IgD-negative memory B cell (primary cell): ENCODE data around the gene TNK1. TPM values are rescaled to one million over a fixed set of nuclear protein-coding genes. Genes with fewer than 3 reads are reported as not detected.

Experiments
- H3K27ac Mint-ChIP-seq, 3 donors: one replicate each; pipeline ENCODE4 v1.8.0; 2020 to 2022; ENCODE audit warnings: mild to moderate bottlenecking in 3 of 3, mixed read lengths in 3 of 3, moderate library complexity in 1 of 3
- H3K27me3 Mint-ChIP-seq: one replicate; pipeline ENCODE4 v1.8.0; 2021; ENCODE audit warnings: mixed read lengths
- H3K36me3 Mint-ChIP-seq: one replicate; pipeline ENCODE4 v1.8.0; 2020; ENCODE audit warnings: mild to moderate bottlenecking, mixed read lengths
- H3K4me1 Mint-ChIP-seq, 3 donors: one replicate each; pipeline ENCODE4 v1.8.0; 2020 to 2022; ENCODE audit warnings: mixed read lengths in 3 of 3, mild to moderate bottlenecking in 1 of 3
- H3K4me3 Mint-ChIP-seq, 4 donors: one replicate each; pipeline ENCODE4 v1.8.0; 2020 to 2022; ENCODE audit warnings: mild to moderate bottlenecking in 4 of 4, mixed read lengths in 4 of 4, moderate library complexity in 3 of 4
- H3K9me3 Mint-ChIP-seq, 3 donors: one replicate each; pipeline ENCODE4 v1.8.0; 2020 to 2021; ENCODE audit warnings: mixed read lengths in 3 of 3, mild to moderate bottlenecking in 1 of 3
- polyA plus RNA-seq: library from polyadenylated mRNA; unstranded; fragments of 300-500 nt; fragmentation: Illumina TruSeq; gene quantifications from one replicate; pipeline ENCODE4 v1.2.3, GENCODE V29; 2021

The TNK1 gene
- polyA plus RNA-seq, 1 donor from 2014 or later = 4.4 TPM

DNA sequence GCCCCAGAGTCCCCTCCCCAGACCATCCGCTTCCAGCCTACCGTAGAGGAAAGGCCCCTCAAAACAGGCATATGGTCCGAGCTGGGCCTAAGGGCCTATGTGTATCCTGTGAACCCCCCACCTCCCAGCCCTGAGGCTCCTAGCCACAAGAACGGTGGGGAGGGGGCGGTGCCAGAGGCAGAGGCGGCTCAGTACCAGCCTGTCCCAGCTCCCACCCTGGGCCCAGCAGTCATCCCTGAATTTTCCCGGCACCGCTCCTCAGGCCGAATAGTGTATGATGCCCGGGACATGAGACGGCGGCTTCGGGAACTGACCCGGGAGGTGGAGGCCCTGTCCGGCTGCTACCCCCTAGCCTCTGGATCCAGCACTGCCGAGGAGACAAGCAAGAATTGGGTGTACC is 40.3 kb downstream of the TNK1 start:
- Mint-ChIP-seq H3K27ac (no peak overlapping the region), H3K4me3 (no peak overlapping the region), H3K4me1 (no peaks in the 10 kb centered on the region), H3K36me3 (no peaks in the 10 kb centered on the region), H3K9me3 (no peaks in the 10 kb centered on the region), H3K27me3 (peaks cover 9% of the 10 kb centered on the region)

DNA sequence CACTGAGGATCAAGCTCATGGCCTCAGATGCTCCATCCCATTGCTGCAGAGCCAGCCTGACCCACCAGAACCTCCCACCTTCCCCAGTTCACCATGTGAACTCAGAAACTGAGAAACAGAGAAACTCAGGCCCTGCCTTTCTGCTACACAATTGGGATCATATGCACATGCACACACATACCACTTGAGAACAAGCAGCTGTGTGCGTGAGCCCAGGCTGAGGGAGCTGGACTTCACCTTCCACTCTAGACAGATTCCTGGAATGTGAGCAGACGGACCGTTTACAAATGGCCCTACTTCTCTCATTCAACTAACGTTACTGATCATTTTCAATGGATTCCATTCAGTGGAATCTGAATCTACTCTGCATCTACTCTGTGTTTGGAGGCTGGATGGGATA is 42.8 kb downstream of the TNK1 start:
- H3K27ac Mint-ChIP-seq = no peak overlapping the region
- no peaks in the 10 kb centered on the region for H3K4me1 Mint-ChIP-seq
- H3K9me3 Mint-ChIP-seq = no peaks in the 10 kb centered on the region
- H3K36me3 Mint-ChIP-seq = no peaks in the 10 kb centered on the region
- peaks cover 10% of the 10 kb centered on the region for H3K27me3 Mint-ChIP-seq
- no peak overlapping the region for H3K4me3 Mint-ChIP-seq

DNA sequence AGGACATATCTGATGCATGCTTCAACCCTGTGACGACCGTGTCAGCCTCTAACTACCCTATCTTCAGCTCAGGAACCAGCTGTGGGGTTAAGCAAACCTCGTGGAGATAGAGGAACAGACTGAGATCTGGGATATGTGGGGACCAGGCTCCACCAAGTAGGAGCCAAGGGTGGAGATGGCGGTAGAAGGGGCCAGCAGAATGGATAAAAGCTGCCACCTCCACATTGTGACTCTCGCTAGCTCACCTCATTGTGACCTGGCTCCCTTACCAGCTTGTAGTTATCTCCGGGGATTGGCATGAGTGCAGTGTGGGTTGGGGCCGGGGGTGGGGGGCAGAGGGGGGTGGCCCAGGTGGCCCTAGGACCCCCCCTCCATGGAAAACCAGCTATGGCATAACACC is 44.4 kb downstream of the TNK1 start, which contains the start of gene SPEM2:
TSS of gene SPEM2 (plus strand) at position 301 of the 400 bp plus-strand sequence. CDS start at position 374, 73 bp downstream.
- no peaks in the 10 kb centered on the region for H3K9me3 Mint-ChIP-seq
- no peak within 1 kb of the TSS for H3K4me3 Mint-ChIP-seq
- peak within 1 kb of the TSS in 1 of 3 donors; percentile 62 for H3K27ac Mint-ChIP-seq
- H3K4me1 Mint-ChIP-seq = no peaks in the 10 kb centered on the region
- peaks cover 3% of the 10 kb centered on the region for H3K27me3 Mint-ChIP-seq
- no peaks in the 10 kb centered on the region for H3K36me3 Mint-ChIP-seq

GRCh38 chr17:7425756-7426155 is 44.9 kb downstream of the TNK1 start:
- Mint-ChIP-seq H3K9me3 (no peaks in the 10 kb centered on the region), H3K36me3 (no peaks in the 10 kb centered on the region), H3K4me3 (no peak overlapping the region), H3K27me3 (peaks cover 3% of the 10 kb centered on the region), H3K27ac (peak overlapping the region in 1 of 3 donors; percentile 62), H3K4me1 (no peaks in the 10 kb centered on the region)

- Mint-ChIP-seq H3K36me3 (no peaks in the 10 kb centered on the region), H3K27me3 (peaks cover 3% of the 10 kb centered on the region), H3K9me3 (no peaks in the 10 kb centered on the region), H3K4me1 (no peaks in the 10 kb centered on the region), H3K4me3 (no peak overlapping the region), H3K27ac (peak overlapping the region in 1 of 3 donors; percentile 62)
Observed at GRCh38 chr17:7426203-7426863, 45.4 kb downstream of the TNK1 start.

- H3K4me3 Mint-ChIP-seq = no peak overlapping the region
- no peaks in the 10 kb centered on the region for H3K4me1 Mint-ChIP-seq
- no peaks in the 10 kb centered on the region for H3K9me3 Mint-ChIP-seq
- H3K27ac Mint-ChIP-seq = no peak overlapping the region
- no peaks in the 10 kb centered on the region for H3K36me3 Mint-ChIP-seq
- peaks cover 3% of the 10 kb centered on the region for H3K27me3 Mint-ChIP-seq
Observed at GRCh38 chr17:7426896-7427489, 46.1 kb downstream of the TNK1 start.

- Mint-ChIP-seq H3K9me3 (no peaks in the 10 kb centered on the region), H3K27me3 (peaks cover 3% of the 10 kb centered on the region), H3K36me3 (no peaks in the 10 kb centered on the region), H3K4me3 (no peak overlapping the region), H3K4me1 (no peaks in the 10 kb centered on the region), H3K27ac (no peak overlapping the region)
Observed at GRCh38 chr17:7427549-7427948, 46.7 kb downstream of the TNK1 start.

DNA sequence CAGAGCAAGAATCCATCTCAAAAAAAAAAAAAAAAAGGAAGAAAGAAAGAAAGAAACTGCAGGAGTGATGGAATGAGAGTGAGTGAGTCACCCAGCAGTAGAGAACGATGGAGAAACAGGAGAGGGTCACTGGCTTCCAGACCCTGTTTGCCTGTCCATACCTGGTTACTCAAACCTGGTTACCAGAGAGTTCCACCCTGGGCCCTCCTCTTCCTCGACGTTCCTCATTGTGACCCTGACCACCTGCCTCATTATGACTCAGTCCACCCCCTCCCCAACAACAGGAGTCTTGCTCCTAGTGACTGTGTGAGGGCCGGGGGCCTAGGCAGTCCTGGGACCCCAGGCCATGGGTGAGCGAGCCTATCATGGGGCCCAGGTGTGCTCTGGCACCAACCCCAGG is 47.7 kb downstream of the TNK1 start, which contains the start of gene SPEM3:
TSS of gene SPEM3 (plus strand) at position 301 of the 400 bp plus-strand sequence. CDS start at position 347, 46 bp downstream.
- Mint-ChIP-seq H3K4me3 (no peak within 1 kb of the TSS), H3K4me1 (no peaks in the 10 kb centered on the region), H3K27me3 (peaks cover 3% of the 10 kb centered on the region), H3K27ac (no peak within 1 kb of the TSS), H3K36me3 (no peaks in the 10 kb centered on the region), H3K9me3 (no peaks in the 10 kb centered on the region)

DNA sequence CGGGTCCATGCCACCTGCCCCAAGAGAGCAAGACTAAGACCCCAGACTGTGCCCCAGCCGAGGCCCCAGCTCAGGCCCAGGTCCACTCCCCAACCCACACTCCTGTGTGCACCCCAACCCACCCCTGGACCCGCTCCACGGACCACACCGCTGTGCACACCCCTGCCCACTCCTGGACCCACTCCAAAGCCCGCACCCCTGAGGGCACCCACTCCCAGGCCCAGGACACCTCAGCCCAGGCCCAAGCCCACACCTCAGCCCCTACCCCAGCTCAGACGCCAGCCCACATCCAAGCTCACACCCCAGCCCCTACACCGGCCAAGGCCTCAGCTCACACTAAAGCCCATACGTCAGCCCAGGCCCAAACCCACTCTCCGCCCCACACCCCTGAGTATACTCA is 48.8 kb downstream of the TNK1 start:
- Mint-ChIP-seq H3K4me3 (no peak overlapping the region), H3K36me3 (no peaks in the 10 kb centered on the region), H3K27ac (no peak overlapping the region), H3K27me3 (peaks cover 3% of the 10 kb centered on the region), H3K9me3 (no peaks in the 10 kb centered on the region), H3K4me1 (no peaks in the 10 kb centered on the region)

DNA sequence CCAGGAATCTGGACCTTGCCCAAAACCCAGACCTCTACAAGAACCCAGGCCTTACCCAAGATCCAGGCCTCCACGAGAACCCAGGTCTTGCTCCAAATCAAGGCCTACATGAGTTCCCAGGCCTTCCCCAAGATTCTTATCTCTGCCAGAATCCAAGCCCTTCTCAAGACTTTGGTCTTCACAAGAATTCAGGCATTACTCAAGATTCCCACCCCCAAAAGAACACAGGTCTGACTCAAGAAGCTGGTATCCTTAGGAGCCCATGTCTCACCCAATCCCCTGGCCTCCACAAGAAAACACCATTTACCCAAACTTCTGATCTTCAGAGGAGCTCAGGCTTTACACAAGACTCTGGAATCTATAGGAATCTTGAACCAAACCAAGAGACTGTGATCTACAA is 50.3 kb downstream of the TNK1 start:
- Mint-ChIP-seq H3K36me3 (no peaks in the 10 kb centered on the region), H3K4me3 (no peak overlapping the region), H3K4me1 (peaks cover 0 to 7% (median 7%) of the 10 kb centered on the region in 3 donors), H3K27me3 (peaks cover under 1% of the 10 kb centered on the region), H3K27ac (peak overlapping the region in 1 of 3 donors; percentile 12), H3K9me3 (no peaks in the 10 kb centered on the region)

GRCh38 chr17:7432296-7432695 is 51.4 kb downstream of the TNK1 start:
- H3K27me3 Mint-ChIP-seq = no peaks in the 10 kb centered on the region
- H3K4me3 Mint-ChIP-seq = peak overlapping the region in 1 of 4 donors; percentile 62
- H3K27ac Mint-ChIP-seq = no peak overlapping the region
- no peaks in the 10 kb centered on the region for H3K36me3 Mint-ChIP-seq
- H3K9me3 Mint-ChIP-seq = no peaks in the 10 kb centered on the region
- H3K4me1 Mint-ChIP-seq = peaks cover 0 to 11% (median 9%) of the 10 kb centered on the region in 3 donors

GRCh38 chr17:7435676-7436555 is 55.0 kb downstream of the TNK1 start:
- peaks cover 18 to 30% (median 21%) of the 10 kb centered on the region in 3 donors for H3K4me1 Mint-ChIP-seq
- peaks cover 25% of the 10 kb centered on the region for H3K27me3 Mint-ChIP-seq
- H3K4me3 Mint-ChIP-seq = peak overlapping the region; percentile 88 to 95 (median 94)

DNA sequence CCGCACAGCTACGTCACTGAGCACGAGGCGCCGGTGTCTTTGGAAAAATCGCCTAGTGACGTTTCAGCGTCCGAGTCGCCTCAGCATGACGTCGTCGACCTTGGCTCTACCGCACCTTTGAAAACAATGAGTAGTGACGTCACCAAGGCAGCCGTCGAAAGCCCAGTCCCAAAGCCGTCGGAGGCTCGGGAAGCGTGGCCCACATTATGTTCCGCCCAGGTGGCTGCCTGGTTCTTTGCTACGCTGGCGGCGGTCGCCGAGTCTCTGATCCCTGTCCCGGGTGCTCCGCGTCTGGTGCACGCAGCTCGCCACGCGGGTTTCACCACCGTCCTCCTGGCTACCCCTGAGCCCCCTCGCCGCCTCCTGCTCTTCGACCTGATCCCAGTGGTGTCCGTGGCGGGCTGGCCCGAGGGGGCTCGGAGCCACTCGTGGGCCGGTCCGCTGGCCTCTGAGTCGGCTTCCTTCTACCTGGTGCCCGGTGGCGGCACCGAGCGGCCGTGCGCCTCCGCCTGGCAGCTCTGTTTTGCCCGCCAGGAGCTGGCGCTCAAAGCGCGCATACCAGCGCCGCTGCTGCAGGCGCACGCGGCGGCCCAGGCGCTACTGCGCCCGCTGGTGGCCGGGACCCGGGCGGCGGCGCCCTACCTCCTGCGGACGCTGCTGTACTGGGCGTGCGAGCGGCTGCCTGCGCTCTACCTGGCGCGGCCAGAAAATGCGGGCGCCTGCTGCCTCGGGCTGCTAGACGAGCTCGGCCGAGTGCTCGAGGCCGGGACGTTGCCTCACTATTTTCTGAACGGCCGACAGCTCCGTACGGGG is 55.9 kb downstream of the TNK1 start:
- peaks cover 4% of the 10 kb centered on the region for H3K36me3 Mint-ChIP-seq
- H3K27me3 Mint-ChIP-seq = peaks cover 29% of the 10 kb centered on the region
- peak overlapping the region; percentile 88 to 95 (median 94) for H3K4me3 Mint-ChIP-seq
- H3K27ac Mint-ChIP-seq = peak overlapping the region; percentile 84 to 98 (median 93)
- H3K4me1 Mint-ChIP-seq = peaks cover 18 to 30% (median 21%) of the 10 kb centered on the region in 3 donors
- no peaks in the 10 kb centered on the region for H3K9me3 Mint-ChIP-seq

More at GRCh38 chr17:7435676-7436555, 55.0 kb downstream of the TNK1 start:
- Mint-ChIP-seq H3K9me3 (no peaks in the 10 kb centered on the region), H3K27ac (peak overlapping the region; percentile 84 to 98 (median 93)), H3K36me3 (peaks cover 4% of the 10 kb centered on the region)

DNA sequence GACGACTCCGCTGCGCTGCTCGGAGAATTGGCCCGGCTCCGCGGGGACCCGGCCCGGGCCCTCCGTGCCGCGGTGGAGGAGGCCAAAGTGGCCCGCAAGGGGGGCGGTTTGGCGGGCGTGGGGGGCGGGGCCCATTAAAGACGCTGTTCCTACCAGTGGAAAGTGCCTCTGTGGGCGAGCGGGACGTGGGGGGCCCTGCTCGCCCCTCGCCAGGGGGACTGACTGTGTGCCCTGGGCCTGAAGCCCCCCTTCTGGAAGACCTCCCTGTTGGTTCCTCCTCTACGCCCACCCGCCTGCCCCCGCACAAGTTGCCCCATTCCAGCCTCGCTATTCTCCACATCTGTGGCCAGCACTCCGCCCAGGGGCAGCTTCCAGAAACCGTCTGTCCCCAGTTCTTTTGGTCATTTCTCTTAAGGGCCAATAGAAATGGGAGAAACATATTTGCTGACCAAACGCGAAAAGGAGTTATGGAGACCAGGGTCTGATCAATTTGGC is 56.5 kb downstream of the TNK1 start:
- peaks cover 18 to 30% (median 21%) of the 10 kb centered on the region in 3 donors for H3K4me1 Mint-ChIP-seq

More for the DNA sequence above, 56.5 kb downstream of the TNK1 start:
- peaks cover 33% of the 10 kb centered on the region for H3K27me3 Mint-ChIP-seq
- peak overlapping the region; percentile 45 to 93 (median 55) for H3K4me3 Mint-ChIP-seq
- H3K27ac Mint-ChIP-seq = peak overlapping the region; percentile 35 to 72 (median 40)
- H3K36me3 Mint-ChIP-seq = peaks cover 4% of the 10 kb centered on the region
- H3K9me3 Mint-ChIP-seq = no peaks in the 10 kb centered on the region
